CMK (cell line): ENCODE data around the gene ITIH3.

Source experiments
- DNase-seq: peaks from one replicate; pipeline ENCODE4 v3.0.0-alpha.2; 2010; ENCODE audit warnings: low read depth

The ITIH3 gene

DNA sequence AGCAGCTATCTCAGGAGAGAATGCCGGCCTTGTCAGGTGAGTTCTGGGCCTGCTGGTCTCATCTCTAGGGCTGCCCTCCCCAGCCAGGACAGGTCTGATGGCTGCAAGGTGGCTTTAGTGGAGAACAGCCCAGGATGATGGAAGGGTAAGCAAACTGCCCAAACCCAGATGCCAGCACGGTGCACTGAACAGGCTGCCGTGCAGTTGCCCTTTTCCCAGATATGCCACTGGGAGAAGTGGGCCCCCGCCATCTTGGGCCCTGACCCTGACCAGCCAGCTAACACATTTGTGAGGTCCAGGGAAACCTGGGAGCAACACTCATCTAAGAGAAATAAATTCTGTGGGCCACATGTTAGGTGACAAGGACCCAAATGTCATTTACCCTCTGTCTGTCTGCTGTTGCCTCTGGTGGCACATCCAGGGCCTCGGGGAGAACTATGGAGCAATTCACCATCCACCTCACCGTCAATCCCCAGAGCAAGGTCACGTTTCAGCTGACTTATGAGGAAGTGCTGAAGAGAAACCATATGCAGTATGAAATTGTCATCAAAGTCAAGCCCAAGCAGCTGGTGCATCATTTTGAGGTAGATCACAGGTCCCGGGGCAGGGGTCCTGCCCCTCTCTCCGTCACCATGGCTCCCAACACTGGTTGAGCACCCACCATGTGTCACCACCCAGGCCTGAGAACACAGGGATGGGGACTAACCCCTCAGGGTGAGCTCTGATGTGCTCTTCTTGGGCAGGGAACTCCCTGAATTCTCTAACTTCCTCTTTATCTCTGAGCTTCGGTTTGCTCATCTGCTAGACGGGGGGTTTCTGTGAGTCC is 15.4 kb upstream of the ITIH3 start:
- no peak for DNase-seq

DNA sequence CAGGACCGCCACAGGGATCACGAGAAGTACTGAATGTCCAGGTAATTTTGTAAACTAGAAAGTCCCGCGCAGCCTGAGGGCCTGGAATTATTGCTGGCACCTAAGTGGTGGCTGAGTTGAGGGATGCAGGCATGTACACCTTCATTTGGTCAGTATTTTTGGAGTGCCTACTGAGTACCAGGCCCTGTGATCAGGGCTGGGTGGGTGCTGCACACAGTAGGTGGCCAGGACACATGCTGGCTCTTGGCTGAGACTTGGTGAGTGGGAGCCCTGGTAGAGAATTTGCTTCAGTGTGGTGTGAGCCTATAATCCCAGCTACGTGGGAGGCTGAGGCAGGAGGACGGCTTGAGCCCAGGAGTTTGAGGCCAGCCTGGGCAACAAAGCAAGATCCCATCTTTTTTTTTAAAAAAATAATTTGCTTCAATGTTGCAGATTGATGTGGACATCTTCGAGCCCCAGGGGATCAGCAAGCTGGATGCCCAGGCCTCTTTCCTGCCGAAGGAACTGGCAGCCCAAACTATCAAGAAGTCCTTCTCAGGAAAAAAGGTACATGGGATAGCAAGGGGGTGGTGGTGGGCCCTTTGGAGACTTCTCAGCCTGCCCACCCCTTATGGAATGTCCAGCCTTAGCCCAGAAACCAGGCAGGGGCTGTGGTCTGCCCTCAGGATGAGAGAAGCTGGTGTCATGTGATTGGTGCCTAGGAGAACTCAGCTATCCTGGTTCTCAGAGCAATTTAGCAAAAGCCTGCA is 14.6 kb upstream of the ITIH3 start:
- DNase-seq = no peak

DNA sequence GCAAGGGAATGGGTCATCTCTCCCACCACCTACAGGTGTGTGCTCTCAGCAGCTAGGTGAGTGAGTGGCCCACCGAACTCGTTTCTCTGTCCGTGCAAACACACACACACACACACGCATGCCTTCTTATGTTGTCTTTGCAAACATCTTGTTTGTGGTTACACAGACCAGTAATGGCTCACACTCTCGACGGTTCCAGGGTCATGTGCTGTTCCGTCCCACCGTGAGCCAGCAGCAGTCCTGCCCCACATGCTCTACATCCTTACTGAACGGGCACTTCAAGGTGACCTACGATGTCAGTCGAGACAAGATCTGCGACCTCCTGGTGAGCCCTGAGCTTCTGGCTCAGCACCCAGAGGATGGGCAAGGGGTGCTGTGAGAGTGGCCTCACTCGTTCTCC is 12.9 kb upstream of the ITIH3 start:
- no peak for DNase-seq

DNA sequence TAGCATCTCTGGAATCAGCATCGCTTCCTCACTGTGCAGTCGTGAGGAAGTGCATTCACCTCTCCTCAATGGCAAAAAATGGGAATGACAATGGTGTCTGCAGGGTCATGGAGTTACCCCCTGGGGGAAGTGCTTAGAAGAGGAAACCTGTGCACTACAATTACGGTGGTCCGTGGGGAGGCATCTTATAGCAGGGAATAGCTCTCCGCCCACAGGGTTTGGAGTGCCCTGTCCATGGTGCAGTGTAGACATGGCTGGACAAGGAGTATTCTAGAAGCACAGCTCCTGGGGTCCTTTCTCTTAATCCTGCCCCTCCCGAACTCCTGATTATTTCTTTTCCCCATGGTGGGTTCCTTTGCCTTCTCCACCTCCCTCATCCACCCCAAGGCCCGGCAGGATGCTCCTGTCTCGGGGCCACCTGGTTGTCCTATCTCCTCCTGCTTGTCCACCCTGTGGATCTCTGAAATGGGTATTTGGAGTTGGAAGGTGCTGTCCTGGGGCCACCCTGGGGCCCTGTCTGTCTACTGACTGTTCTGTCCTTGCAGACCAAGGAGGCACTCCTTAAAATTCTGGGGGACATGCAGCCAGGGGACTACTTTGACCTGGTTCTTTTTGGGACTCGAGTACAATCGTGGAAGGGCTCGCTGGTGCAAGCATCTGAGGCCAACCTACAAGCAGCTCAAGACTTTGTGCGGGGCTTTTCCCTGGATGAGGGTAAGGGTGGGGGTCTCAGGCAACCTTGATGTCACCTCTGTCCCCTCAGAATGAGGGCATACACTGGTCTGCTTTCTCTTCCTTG is 12.0 kb upstream of the ITIH3 start:
- DNase-seq = no peak

DNA sequence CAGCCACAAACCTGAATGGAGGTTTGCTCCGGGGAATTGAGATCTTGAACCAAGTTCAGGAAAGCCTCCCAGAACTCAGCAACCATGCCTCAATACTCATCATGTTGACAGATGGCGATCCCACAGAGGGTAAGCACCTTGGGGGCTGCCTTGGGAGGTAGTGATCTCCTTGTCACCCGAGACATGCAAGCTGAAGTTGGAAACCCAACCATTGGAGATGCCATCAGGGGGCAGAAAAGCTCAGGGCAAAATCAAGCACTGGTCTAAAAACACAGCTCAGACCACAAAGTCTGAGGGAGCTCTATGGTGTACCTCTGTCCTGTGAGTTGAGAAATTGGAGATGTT is 11.4 kb upstream of the ITIH3 start:
- DNase-seq = no peak

DNA sequence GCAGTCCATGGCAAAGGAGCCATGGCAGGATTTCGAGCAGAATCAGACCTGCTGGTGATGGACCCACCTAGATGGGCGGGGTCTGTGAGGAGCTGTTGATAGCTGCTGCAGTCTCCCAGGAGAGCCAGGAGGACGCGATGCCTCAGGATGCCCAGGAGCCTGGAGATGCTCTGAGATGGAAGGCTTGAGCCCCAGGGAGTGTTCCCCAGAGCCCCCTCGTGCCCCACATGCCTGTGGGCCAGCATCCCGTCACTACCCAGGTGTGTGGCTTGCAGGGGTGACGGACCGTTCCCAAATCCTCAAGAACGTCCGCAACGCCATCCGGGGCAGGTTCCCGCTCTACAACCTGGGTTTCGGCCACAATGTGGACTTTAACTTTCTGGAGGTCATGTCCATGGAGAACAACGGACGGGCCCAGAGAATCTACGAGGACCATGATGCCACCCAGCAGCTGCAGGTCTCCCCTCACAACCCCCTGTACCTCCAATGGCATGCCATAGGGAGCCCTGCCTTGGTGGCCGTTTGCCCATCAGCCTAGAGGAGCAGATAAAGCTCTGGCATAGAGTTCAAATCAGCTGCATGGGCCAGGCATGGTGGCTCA is 10.5 kb upstream of the ITIH3 start:
- DNase-seq = no peak

DNA sequence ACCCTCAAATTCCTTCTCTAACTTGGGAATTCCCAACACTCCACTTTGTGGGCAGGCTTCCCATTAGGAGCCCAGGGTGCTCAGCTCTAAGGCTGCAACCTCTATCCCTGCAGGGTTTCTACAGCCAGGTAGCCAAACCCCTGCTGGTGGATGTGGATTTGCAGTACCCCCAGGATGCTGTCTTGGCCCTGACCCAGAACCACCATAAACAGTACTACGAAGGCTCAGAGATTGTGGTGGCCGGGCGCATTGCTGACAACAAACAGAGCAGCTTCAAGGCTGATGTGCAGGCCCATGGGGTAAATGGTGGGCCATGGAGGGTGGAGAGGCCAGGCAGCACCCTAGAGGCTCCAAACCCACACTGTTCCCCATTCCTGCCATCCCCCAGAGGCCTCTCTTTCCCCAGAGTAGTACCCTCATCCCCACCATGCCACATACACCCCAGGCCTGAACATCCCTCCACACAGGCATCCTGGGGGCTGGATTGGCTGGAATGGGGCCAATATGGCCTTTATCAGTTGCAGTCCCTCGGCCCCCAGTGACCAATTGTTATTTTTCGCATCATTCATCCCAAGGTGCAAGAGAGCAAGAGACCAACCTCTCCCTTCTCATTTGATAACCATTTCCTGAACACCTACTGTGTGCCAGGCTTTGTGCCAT is 9.5 kb upstream of the ITIH3 start:
- DNase-seq = no peak

DNA sequence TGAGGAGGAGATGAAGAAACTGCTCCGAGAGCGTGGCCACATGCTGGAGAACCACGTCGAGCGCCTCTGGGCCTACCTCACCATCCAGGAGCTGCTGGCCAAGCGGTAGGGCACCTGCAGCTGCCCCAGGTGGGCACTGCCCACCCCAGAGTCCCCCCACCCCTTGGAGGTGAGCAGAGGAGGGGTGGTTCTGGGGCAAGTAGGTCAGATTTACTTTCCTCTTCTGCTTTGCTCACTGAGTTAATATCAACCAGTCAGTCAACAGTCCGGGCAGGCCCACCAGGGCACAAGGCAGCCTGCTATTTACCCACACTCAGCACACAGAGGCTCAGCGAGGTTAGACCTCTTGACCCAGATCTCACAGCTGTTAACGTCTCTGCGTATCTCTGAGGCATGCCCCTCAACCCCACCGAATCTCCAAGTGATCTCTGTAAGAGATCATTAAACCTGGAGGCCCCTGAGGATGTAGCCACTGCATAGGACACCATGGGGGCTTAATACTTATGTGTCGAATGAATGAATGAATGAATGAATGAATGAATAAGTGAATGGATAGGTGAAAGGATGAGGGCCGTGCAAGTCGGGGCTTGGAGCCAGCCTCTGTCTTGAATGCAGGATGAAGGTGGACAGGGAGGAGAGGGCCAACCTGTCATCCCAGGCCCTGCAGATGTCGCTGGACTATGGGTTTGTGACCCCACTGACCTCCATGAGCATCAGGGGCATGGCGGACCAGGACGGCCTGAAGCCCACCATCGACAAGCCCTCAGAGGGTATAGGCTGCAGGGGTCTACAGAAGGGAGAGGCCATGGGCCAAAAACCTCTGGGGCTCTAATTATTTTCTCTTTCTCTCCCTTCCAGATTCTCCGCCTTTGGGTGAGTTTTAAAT is 8.0 kb upstream of the ITIH3 start:
- no peak for DNase-seq

DNA sequence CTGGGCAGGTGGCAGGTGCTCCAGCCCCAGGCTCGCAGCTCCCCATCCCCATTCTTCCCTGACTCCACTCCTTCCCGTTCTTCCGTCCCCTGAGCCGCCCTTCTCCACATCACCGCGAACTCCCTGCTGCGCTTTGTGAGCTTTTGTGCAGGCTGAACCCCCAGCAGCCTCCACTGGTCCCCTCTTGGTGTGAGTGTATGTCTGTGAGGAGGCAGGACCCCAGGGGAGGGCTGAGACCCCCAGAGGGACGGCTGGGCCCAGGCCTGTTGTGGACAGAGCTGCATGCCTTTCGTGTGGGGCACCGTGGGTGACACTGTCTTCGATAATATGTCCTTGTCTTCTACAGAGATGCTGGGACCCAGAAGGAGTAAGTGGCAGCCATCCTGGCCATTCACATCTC is 7.3 kb upstream of the ITIH3 start:
- DNase-seq = no peak

DNA sequence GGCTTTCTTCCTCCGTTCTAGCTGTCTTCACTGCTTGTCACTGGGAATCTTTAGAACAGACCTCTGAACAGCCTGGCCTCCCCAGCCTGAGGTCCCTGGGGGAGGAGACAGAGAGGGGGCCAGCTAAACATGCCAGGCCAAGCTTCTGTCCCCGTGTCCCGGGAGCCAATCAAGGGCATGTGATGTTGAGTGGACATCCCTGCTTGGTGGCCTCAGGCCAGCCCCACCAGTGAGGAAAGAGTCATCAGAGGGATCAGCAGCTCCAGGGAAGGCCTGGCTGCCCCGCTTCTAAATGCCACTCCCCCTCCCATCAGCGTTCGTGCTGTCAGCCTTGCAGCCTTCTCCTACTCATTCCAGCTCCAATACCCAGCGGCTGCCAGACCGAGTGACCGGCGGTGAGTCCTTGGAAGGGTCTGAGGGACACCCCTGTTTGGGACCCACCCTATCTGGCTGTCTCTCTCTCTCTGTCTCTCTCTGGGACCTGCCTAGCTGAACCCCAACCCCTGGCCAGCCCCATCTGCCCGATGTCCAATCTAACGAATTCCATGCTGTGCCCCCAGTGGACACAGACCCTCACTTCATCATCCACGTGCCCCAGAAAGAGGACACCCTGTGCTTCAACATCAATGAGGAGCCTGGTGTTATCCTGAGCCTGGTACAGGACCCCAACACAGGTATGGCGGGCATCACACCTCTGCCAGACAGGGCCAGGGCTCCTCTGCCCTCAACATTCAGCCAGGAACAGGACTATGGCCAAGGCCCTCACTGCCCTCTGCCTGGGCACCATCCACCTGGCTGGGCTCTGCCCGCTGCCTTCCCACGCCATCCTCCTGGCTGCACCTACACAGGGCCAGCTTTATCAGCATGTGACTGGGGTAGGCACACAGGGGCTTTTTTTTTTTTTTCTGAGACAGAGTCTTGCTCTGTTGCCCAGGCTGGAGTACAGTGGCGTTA is 6.6 kb upstream of the ITIH3 start:
- DNase-seq = no peak

DNA sequence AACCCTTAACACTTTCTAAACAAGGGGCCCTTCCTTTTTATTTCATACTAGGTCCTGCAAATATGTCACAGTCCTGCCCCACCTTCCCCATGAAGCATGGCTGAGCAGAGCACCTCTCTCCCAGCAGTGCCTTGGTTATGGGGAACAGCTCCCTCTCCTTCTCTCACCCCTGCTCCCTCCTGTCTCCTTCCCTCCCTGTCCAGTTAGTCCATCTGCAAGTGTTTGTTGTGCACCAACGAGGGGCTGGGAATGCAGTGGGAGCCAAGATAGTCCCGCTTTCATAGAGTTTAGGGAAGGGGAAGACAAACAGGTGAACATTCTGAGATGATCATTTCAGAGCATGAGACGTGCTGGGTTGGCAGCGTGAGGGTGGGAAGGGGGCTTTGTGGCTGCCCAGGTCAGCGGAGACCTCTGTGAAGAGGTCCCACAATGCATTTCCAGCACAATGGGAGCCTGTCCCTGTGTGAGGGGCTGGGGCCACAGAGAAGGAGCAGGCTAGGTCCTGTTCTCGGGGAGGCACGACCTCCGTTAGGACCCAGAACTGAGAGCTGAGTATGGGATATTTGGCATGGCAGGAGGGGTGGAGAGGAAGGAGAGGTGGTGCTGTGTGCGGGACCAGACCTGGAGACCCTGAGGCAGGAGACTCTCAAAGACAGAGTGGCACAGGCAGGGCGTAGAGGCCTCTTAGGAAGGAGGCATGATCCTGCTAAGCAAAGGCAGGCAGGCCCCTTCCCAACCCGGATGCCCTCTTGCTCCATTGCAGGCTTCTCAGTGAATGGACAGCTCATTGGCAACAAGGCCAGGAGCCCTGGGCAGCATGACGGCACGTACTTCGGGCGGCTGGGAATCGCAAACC is 5.5 kb upstream of the ITIH3 start:
- no peak for DNase-seq

DNA sequence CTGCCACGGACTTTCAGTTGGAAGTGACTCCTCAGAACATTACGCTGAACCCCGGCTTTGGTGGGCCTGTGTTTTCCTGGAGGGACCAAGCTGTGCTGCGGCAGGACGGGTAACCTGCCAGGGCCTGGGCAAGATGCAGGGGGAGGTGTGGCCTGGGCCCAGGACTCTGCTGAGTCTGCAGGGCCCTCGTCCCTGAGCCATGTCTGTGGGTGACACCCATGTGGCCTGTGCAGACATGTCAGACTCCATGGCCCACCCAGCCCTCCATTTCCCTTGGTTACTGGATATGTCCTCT is 4.9 kb upstream of the ITIH3 start:
- DNase-seq = no peak

DNA sequence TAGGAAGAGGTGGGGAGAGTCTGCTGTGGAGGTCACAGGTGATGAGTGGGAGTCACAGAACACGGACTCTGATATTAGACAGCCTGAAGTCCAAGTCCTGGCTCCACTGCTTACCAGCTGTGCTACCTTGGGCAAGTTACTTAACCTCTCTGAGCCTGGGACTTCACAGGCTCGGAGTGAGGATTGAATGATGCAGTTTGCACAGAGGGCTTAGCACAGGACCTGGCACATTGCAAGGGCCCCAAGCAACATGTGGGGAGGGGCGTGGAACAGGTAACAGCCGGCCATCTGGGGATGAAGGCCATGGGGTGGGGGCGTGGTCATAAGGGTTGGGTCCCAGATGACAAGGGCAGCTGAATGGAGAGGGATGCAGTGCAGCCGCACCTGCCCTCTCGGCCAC is 4.3 kb upstream of the ITIH3 start:
- no peak for DNase-seq

DNA sequence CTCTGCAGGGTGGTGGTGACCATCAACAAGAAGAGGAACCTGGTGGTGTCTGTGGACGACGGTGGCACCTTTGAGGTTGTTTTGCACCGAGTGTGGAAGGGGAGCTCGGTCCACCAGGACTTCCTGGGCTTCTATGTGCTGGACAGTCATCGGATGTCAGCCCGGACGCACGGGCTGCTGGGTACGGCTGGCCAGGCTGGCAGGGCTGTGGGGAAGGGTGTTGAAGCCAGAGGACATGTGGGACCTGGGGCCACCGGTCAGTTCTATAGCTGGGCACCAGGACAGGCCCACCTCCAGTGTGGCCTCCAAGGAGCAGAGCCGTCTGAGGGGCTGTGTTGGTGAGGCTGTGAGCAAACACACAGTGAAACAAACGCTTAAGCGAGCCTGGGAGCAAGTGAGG is 3.9 kb upstream of the ITIH3 start:
- DNase-seq = no peak

DNA sequence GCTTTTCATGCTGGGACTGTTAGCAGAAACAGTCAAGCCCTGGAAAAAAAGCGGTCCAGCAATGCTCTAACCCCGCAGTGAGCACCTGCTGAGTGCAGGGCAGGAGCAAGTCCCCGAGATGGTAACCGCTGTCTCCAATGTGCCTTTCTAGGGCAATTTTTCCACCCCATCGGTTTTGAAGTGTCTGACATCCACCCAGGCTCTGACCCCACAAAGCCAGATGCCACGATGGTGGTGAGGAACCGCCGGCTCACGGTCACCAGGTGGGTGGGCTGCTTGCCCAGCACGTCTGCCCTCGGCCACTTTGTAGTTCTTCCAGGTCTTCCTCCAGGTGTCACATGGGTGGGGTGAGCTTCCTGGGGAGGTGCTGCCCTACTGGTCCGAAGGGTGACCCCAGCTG is 3.2 kb upstream of the ITIH3 start:
- no peak for DNase-seq

DNA sequence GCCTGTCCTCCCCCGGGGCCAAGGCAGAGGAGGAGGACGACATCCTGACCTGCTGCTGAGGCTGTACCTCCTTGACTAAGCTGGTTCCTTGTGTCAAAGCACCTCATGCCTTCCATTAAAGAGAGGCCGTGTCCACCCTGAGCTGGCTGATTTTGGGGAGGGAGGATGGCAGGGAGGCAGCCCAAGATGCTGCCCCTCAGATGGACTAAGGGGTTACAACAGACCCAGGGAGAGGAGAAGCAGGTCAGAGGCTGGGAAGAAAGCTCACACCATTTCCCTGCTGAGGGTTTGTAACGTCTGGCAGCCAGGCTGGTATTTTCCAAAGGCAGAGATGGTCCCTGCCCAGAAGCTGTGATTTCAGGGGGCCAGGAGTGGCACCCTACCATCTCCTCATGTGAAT is 2.7 kb upstream of the ITIH3 start:
- no peak for DNase-seq

DNA sequence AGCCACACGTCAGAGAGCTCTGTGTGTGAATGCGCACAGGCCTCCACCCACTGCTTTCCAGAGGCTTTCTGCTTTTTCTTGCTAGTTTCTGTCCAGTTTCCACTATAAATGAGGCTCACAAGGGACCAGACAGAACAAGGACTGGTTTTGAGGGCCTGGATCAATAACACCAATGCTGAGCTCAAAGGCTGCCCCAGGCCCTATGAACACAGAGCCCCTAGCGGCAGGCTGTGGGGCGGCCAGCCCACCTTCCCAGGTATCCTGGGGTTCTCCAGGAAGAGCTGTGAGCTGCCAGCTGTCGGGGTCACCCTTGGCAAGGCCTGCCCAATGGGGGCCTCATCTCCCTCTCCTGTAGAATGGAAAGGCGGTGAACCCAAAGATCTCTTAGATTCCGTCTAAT is 2.2 kb upstream of the ITIH3 start:
- DNase-seq = no peak

DNA sequence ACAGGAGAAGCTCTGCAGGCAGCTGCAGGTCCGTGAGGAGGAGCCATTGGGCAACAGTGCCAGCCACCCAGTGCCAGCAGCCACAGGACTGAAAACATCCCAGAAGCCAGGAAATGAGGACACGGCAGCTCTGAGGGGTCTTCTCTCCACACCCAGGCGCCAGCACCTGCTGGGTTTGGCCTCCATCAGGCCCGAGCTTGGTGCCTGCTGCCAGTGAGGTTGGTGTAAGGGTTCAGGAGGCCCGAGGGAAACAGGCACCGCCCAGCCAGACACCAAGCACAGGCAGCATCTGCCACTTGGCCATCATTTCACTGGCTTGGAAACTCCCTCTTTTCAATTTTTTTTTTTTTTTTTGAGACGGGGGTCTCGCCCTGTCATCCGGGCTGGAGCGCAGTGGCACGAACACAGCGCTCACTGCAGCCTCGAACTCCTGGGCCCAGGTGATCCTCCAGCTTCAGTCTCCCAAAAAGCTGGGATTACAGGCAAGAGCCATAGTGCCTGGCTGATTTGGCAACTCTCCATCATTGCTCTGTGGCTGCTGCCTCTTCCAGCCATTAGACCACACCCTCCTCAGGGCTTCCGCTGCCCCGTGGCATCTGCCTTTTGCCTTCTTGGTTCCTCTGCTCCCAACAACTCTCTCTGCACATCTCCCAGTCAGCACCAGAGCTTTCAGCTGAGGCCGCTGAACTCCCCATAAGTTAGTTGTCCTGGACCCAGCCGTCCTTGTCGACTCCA is 1.5 kb upstream of the ITIH3 start:
- no peak for DNase-seq
